Ovary (tissue), 9 donors: Measurements from ENCODE around the gene CYP46A1. TPM values are rescaled to one million over a fixed set of nuclear protein-coding genes. Genes with fewer than 3 reads are reported as not detected.

Experiments
- DNase-seq, 5 donors: peaks; one replicate each; pipeline ENCODE4 v3.0.0-alpha.2; 2019 to 2020
- H3K27ac ChIP-seq, 2 donors: fragments of 200-600 bp; one replicate each; pipeline versions ENCODE4 v1.5.1 to v1.8.0; 2019 to 2022
- H3K27me3 ChIP-seq: fragments of 200-600 bp; one replicate; pipeline ENCODE4 v1.8.0; 2022
- H3K36me3 ChIP-seq: fragments of 200-600 bp; sonication (generic); one replicate; pipeline ENCODE4 v1.5.1; 2019
- H3K4me1 ChIP-seq: one replicate; pipeline ENCODE4 v1.8.1; 2013; ENCODE audit warnings: mild to moderate bottlenecking, moderate library complexity; ENCODE audit not compliant: insufficient read depth
- H3K4me3 ChIP-seq: fragments of 200-600 bp; sonication (generic); one replicate; pipeline ENCODE4 v1.5.1; 2017
- H3K9me3 ChIP-seq, 2 donors: fragments of 200-600 bp in 1 of 2; sonication (generic) in 1 of 2; one replicate each; pipeline versions ENCODE4 v1.5.1 to v1.8.1; 2013 to 2019; ENCODE audit warnings: mild to moderate bottlenecking in 1 of 2, moderate library complexity in 1 of 2
- EP300 ChIP-seq: sonication (generic); formaldehyde crosslinking; IDR thresholded peaks from one replicate; pipeline ENCODE4 v1.6.1; 2017; ENCODE audit warnings: antibody characterized with exemption
- POLR2A ChIP-seq: fragments of 450-650 bp; IDR thresholded peaks from one replicate; pipeline ENCODE4 v1.6.1; 2017; ENCODE audit warnings: antibody characterized with exemption, mild to moderate bottlenecking, moderate library complexity
- WGBS, 3 donors: extraction: QIAGEN DNeasy Blood & Tissue Kit in 1 of 3; methylation state at CpG; one replicate each; pipeline versions ENCODE4 v1.1.5 to v1.1.7; 2013 to 2017; 5-methylcytosine and 5-hydroxymethylcytosine counted together
- intact Hi-C, 4 donors: fragments of 100-400 bp; cut with DNase I; formaldehyde crosslinking; loops; one replicate each; pipeline versions ENCODE4 v1.11.0 to v1.15.1; 2022 to 2023
- polyA plus RNA-seq, 2 donors: library from polyadenylated mRNA; stranded (reverse); fragments of 200-250 nt in 1 of 2; fragments of 350-450 nt in 1 of 2; fragmentation: Illumina TruSeq in 1 of 2; extraction: RNeasy Lipid Tissue Mini Kit (QIAGEN cat#74804) in 1 of 2; gene quantifications; one replicate each; pipeline ENCODE4 v1.2.3, GENCODE V29; 2013 to 2014
- total RNA-seq, 7 donors: library from RNA; depleted of rRNA in 2 of 7; stranded (reverse); fragments of >200 nt in 2 of 7; fragmentation: NEBNext Ultra II Directional in 3 of 7; extraction: Animal tissue kit (Norgen Biotek cat#: 25700) in 3 of 7; gene quantifications; one replicate each; pipeline versions ENCODE4 v1.1.0 to v1.2.4, GENCODE V29; 2016 to 2023
- TF ChIP-seq, protein P1 (sequence below), 3 donors: fragments of 450-650 bp in 2 of 3; fragments of 200-600 bp in 1 of 3; IDR thresholded peaks; one replicate each; pipeline versions ENCODE4 v1.5.1 to v1.8.0; 2016 to 2022; ENCODE audit warnings: antibody characterized with exemption in 3 of 3, mild to moderate bottlenecking in 1 of 3
- donor health status: DM: no; HTN: no; CAD: no; lungs with moderate emphysema.
- donor health status: DM: no; HTN: no; CAD: no.
- donor health status: Bipolar disorder and iron deficiency.
- donor health status: DM: yes; HTN: yes; CAD: no.
- donor health status: DM: no; HTN: no; CAD: no.
- donor health status: DM: yes; HTN: yes; CAD: no.

The CYP46A1 gene
- total and polyA plus RNA-seq, 9 donors, result 0.48 to 4.9 (median 1.7) TPM

GRCh38 chr14:99749763-99750715 is 65.9 kb downstream of the CYP46A1 start:
- peak in 1 of 5 donors; percentile 20 for DNase-seq
- no peak for TF ChIP-seq EP300
- TF ChIP-seq, protein P1, sequence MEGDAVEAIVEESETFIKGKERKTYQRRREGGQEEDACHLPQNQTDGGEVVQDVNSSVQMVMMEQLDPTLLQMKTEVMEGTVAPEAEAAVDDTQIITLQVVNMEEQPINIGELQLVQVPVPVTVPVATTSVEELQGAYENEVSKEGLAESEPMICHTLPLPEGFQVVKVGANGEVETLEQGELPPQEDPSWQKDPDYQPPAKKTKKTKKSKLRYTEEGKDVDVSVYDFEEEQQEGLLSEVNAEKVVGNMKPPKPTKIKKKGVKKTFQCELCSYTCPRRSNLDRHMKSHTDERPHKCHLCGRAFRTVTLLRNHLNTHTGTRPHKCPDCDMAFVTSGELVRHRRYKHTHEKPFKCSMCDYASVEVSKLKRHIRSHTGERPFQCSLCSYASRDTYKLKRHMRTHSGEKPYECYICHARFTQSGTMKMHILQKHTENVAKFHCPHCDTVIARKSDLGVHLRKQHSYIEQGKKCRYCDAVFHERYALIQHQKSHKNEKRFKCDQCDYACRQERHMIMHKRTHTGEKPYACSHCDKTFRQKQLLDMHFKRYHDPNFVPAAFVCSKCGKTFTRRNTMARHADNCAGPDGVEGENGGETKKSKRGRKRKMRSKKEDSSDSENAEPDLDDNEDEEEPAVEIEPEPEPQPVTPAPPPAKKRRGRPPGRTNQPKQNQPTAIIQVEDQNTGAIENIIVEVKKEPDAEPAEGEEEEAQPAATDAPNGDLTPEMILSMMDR (IDR thresholded peaks at IDR 0.05), result no peak
- TF ChIP-seq POLR2A, result no peak
- peaks cover 18% of the 10 kb centered on the region for H3K4me1 ChIP-seq
- intact Hi-C loops, result no loop called here
- H3K27me3 ChIP-seq, result no peaks in the 10 kb centered on the region
- WGBS, 3 donors, result 43 to 45% (median 44%) methylated on average over 23 of the region's 23 CpGs
- no peak overlapping the region for H3K27ac ChIP-seq
- no peaks in the 10 kb centered on the region for H3K9me3 ChIP-seq
- no peaks in the 10 kb centered on the region for H3K36me3 ChIP-seq
- H3K4me3 ChIP-seq, result no peak overlapping the region

- WGBS, 3 donors, result 83 to 94% (median 93%) methylated on average over 11 of the region's 11 CpGs
- DNase-seq, result no peak
- TF ChIP-seq EP300 (no peak), POLR2A (no peak)
- TF ChIP-seq, protein P1 (IDR thresholded peaks at IDR 0.05), result no peak
- Histone ChIP-seq H3K27ac (no peak overlapping the region), H3K9me3 (no peaks in the 10 kb centered on the region), H3K27me3 (no peaks in the 10 kb centered on the region), H3K4me3 (no peak overlapping the region), H3K4me1 (peaks cover 20% of the 10 kb centered on the region), H3K36me3 (no peaks in the 10 kb centered on the region)
- intact Hi-C loops, result no loop called here
Observed at GRCh38 chr14:99750746-99751450, 66.8 kb downstream of the CYP46A1 start.

- intact Hi-C loops, result no loop called here
- TF ChIP-seq POLR2A, result no peak
- TF ChIP-seq EP300, result no peak
- TF ChIP-seq, protein P1 (IDR thresholded peaks at IDR 0.05), result no peak
- 35 to 64% (median 44%) methylated on average over 25 of the region's 25 CpGs for WGBS, 3 donors
- no peaks in the 10 kb centered on the region for H3K36me3 ChIP-seq
- peak in 1 of 5 donors; percentile 19 for DNase-seq
- no peak overlapping the region for H3K4me3 ChIP-seq
- peaks cover 14% of the 10 kb centered on the region for H3K4me1 ChIP-seq
- no peak overlapping the region for H3K27ac ChIP-seq
- no peaks in the 10 kb centered on the region for H3K27me3 ChIP-seq
- H3K9me3 ChIP-seq, result no peaks in the 10 kb centered on the region
Observed at GRCh38 chr14:99751539-99752485, 67.7 kb downstream of the CYP46A1 start.
